ENCODE data around the gene KRTAP1-3.
"Not testable (repeated sequence)": the region's sequence is repeated elsewhere in the genome, so short reads cannot be mapped to it uniquely, and the experiment has no call there.

The KRTAP1-3 gene

GRCh38 chr17:41052566-41052965 is 17.9 kb upstream of the KRTAP1-3 start:
- no peak for DNase-seq

DNA sequence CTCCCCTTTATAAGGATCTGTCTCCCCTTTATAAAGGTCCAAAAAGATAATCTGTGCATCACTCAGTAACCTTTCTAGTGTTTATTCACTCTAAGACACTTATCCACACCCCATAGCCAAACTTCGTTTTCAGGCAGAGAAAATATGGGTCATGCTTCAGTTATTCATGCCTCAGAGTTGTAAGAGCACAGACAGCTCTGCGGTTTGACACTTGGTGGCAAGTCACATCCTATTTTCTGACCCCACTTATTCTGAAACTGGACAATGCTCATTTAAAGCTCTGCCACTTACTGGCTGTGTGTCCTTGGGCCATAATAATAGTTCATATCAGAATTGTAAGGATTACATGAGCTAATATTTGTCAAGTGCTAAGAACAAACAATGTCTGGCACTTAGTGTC is 14.4 kb upstream of the KRTAP1-3 start:
- peak; percentile 39 for DNase-seq

GRCh38 chr17:41048441-41048840 is 13.8 kb upstream of the KRTAP1-3 start:
- DNase-seq: no peak

DNA sequence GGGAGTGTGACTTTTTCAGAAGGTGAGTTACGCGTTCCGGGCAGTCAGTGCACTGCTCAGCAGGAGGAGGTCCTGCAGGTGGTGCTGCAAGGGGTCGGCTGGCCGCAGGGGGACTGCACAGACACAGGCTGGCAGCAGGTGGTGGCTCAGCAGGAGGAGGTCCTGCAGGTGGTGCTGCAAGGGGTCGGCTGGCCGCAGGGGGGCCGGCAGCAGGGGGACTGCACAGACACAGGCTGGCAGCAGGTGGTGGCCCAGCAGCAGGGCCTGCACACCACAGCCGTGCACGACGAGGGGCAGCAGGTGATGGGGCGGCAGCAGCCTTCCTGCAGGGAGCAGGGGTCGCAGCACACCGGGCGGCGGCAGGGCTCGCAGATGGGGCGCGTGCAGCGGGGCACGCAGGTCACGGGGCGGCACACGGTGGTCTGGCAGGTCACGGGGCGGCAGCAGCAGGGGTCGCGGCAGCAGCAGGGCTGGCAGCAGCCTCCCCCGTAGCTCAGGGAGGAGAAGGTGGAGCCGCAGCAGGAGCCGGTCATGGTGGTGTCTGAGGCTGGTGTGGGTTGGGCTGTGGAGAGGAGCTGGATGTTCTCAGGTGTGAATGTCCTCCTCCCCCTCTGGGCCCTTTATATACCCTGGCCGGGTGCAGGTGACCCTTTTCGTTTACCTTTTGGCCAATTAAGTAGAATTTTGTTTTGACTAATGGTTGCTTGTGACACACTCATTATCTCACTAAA is 12.2 kb upstream of the KRTAP1-3 start, which contains the start of gene KRTAP2-1:
KRTAP2-1 (minus strand) TSS at position 582 of the 731 bp plus-strand sequence; CDS start at position 533, 49 bp downstream.
- DNase-seq: not testable (repeated sequence)

GRCh38 chr17:41042953-41043352 is 8.3 kb upstream of the KRTAP1-3 start:
- no peak for DNase-seq

GRCh38 chr17:41040783-41041571 is 6.3 kb upstream of the KRTAP1-3 start, which contains the start of gene KRTAP1-1:
KRTAP1-1 (minus strand) TSS chr17:41041450; CDS start chr17:41041397, 53 bp downstream.
- DNase-seq: not testable (repeated sequence)

- DNase-seq: no peak
Measured at GRCh38 chr17:41037853-41038350, 3.2 kb upstream of the KRTAP1-3 start.

DNA sequence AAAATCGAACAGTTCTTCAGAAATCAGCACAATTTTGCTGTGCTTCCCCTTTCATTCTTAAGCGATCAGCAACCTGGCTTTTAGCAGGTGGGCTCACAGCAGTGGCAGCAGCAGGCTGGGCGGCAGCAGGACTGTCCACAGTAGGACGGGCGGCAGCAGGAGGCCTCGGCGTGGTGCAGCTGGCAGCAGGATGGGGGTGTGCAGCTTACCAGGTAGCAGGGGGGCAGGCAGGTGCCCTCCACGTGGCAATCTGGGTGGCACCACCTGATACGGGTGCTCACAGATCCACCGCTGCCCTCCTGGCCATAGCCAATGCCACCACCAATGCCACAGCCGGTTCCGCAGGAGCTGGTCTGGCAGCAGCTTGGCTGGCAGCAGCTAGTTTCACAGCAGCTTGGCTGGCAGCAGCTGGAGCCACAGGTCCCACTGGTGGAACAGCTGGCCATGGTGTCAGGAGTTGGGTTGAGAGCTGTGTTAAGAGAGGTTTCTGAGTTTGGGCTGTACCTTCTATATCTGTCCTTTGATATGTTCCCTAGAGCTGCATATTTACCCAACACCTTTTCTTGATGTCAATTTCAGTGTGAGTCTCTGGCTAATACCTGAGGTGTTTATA is 4.9 kb downstream of the KRTAP1-3 start, which contains the start of gene KRTAP1-4:
KRTAP1-4 (minus strand) TSS at position 563 of the 613 bp plus-strand sequence; CDS start at position 446, 117 bp downstream.
- no peak for DNase-seq

DNA sequence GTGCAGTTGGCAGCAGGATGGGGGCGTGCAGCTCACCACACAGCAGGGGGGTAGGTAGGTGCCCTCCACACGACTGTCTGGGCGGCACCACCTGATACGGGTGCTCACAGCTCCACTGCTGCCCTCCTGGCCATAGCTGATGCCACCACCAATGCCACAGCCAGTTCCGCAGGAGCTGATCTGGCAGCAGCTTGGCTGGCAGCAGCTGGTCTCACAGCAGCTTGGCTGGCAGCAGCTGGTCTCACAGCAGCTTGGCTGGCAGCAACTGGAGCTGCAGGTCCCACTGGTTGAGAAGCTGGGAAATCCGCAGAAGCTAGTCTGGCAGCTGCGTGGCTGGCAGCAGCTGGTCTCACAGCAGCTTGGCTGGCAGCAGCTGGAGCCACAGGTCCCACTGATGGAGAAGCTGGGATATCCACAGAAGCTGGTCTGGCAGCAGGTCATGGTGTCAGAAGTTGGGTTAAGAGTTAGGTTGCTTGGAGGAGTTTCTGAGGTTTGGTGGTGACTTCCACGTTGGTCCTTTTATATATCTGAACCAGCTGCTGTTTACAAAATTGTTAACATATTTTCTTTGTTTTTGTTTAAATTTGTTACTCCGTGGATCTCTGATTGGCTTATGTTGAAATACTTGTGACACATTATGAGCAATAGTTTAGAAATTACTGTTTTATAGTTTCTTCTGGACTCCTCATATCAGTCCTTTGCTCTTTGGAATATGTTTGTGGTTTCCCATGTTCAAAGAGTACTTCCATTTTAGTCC is 7.8 kb downstream of the KRTAP1-3 start, which contains the start of gene KRTAP1-5:
KRTAP1-5 (minus strand) TSS at position 494 of the 757 bp plus-strand sequence; CDS start at position 441, 53 bp downstream.
- no peak for DNase-seq

DNA sequence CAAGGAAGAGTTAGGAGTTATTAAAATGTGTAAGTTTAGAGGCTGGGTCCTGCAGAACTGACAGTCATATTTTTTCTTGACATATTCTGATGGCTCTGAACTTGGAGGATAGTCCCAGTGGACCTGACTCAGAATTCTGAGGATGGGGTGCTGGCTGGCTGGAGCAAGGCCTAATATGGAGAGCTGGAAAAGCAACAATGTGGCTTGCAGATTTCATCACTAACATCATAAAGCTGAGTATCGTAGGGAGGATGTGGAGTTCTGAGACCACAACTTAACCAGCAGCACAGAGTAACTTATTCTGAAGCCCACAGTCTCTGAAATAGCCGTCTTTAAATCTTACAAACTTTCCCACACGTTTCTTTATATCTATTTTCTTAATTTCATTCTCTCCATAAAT is 10.0 kb downstream of the KRTAP1-3 start:
- DNase-seq: peak; percentile 17

DNA sequence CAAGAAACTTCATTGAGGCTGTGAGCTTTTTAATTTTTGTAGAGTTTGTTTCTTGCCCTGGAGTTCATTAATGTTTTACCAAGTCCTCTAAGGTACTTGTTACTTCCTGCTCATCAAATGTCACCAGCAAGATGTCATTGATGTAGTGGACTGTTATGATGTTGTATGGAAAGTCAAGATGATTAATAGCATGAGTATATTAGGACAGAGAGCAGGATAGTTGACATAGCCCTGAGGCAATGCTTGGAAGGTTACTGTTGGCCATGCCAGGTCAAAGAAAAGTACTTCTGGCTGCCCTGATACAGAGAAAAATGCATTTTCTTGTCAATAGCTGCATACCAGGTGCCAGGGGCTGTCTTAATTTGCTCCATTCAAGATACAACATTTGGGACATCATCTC is 14.3 kb downstream of the KRTAP1-3 start:
- DNase-seq: no peak

GRCh38 chr17:41019415-41019814 is 15.3 kb downstream of the KRTAP1-3 start:
- DNase-seq: no peak

- peak; percentile 10 for DNase-seq
Measured at GRCh38 chr17:41018541-41018940, 16.1 kb downstream of the KRTAP1-3 start.

- no peak for DNase-seq
Measured at GRCh38 chr17:41016578-41017215, 18.0 kb downstream of the KRTAP1-3 start.

DNA sequence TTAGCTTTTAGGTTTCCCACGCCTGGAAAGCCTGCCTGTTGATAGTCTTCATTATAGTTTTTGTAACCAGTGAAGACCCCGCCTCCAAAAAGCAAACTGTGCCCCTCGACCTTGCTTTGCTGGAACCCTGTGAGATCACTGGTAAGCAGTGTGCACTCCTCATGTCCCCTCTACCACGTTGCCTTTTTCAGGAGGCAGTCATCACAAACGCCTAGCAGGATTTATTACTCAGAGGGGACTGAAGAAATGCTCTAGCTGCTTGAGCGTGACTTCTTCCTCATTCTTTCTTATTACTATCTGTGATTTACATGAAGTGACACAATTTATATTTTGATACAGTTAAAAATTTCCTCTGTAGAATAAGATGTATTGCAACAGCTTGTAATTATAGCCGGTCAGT is 19.2 kb downstream of the KRTAP1-3 start:
- no peak for DNase-seq

- no peak for DNase-seq
Measured at GRCh38 chr17:41013606-41014005, 21.1 kb downstream of the KRTAP1-3 start.

GRCh38 chr17:41013181-41013580 is 21.5 kb downstream of the KRTAP1-3 start:
- DNase-seq: no peak

GRCh38 chr17:41012326-41013120 is 22.2 kb downstream of the KRTAP1-3 start:
- DNase-seq: no peak

GRCh38 chr17:41010441-41010840 is 24.2 kb downstream of the KRTAP1-3 start:
- DNase-seq: no peak

DNA sequence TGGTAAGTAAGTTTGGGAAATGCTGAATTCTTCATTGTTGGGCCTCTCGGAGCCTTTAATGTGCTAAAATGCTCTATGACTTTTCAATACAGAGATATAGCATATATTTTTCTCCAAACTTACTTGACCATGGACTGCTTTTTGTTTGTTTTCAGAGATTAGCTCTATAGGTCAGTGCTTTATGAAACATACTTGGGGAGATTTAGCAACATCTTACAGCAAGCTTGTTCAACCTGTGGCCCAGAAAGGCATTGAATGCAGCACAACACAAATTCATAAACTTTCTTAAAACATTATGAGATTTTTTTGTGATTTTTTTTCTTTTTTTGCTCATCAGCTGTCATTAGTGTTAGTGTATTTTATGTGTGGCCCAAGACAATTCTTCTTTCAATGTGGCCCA is 24.7 kb downstream of the KRTAP1-3 start:
- no peak for DNase-seq

DNA sequence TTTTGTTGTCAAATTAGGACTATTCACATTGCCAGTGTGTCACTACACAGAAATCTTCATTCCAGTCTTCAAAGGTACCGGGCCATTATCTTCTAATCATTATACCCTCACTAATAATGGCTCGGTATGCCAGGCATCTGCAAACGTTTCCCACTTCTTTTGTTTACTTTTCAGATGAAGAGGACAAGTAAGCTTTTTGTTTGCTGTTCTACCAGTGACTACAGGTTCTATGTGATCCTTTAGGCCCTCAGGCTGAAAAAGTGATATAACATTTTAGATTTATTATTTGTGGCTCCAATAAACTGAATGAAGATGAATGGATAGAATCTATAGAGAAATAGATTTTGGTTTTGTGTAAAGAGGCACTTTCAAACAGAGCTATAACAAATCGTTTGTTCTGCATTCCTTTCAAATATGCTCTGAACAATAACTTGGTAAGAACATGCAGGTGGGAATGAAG is 25.3 kb downstream of the KRTAP1-3 start:
- no peak for DNase-seq
